ENCODE results near the gene GZMM. TPM values are rescaled to one million over a fixed set of nuclear protein-coding genes. Genes with fewer than 3 reads are reported as not detected.
A peak's percentile ranks its signal among the peaks of the same experiment; 100 is the strongest.

GZMM gene
- total RNA-seq, 1 experiment from 2014 or later: not detected

- H3K4me1 ChIP-seq (ENCODE audit: insufficient read depth, low read length): no peaks in the 10 kb centered on the region
- no peak overlapping the region for H3K4me2 ChIP-seq (ENCODE audit: low read length)
- DNase-seq (no peak), ATAC-seq (no peak)
- no peak for TF ChIP-seq EZH2phosphoT487 (IDR thresholded peaks at IDR 0.05; ENCODE audit: borderline replicate concordance, low read length)
- TF ChIP-seq EZH2 (IDR thresholded peaks at IDR 0.05; ENCODE audit: low read length, unreplicated experiment): no peak
- no peak for TF ChIP-seq CTCF (conservative IDR thresholded peaks at IDR 0.05; ENCODE audit: low read depth, low read length)
- CTCF ChIA-PET: no interaction called here
- no peaks in the 10 kb centered on the region for H3K9me3 ChIP-seq (ENCODE audit: low read length)
- intact Hi-C loops (cut with micrococcal nuclease): no loop called here
- H3K9me2 ChIP-seq (replicated peaks; ENCODE audit: low read length): no peaks in the 10 kb centered on the region
- H3K9ac ChIP-seq (ENCODE audit: low read length): no peak overlapping the region
- H3K27me3 ChIP-seq (ENCODE audit: low read length): no peaks in the 10 kb centered on the region
- H2AFZ ChIP-seq (ENCODE audit: low read length): no peak overlapping the region
- H3K4me3 ChIP-seq (ENCODE audit: low read length): no peak overlapping the region
- no peaks in the 10 kb centered on the region for H3K79me2 ChIP-seq (ENCODE audit: low read length)
- no peaks in the 10 kb centered on the region for H3F3A ChIP-seq (ENCODE audit: low read length, unreplicated experiment)
- H4K20me1 ChIP-seq (ENCODE audit: low read length): no peaks in the 10 kb centered on the region
- H3K27ac ChIP-seq (ENCODE audit: low read length): no peak overlapping the region
- BruUV-seq (replicated peaks): no TSS peak
- POLR2A ChIA-PET (ENCODE audit: unreplicated experiment): no interaction called here
- H3K36me3 ChIP-seq (ENCODE audit: low read depth, low read length): no peaks in the 10 kb centered on the region
Measured at GRCh38 chr19:519449-519865, 24.4 kb upstream of the GZMM start.

- TF ChIP-seq EZH2 (IDR thresholded peaks at IDR 0.05; ENCODE audit: low read length, unreplicated experiment): no peak
- no peak for TF ChIP-seq EZH2phosphoT487 (IDR thresholded peaks at IDR 0.05; ENCODE audit: borderline replicate concordance, low read length)
- no peak for TF ChIP-seq CTCF (conservative IDR thresholded peaks at IDR 0.05; ENCODE audit: low read depth, low read length)
- H3K9ac ChIP-seq (ENCODE audit: low read length): no peak overlapping the region
- no peak for DNase-seq
- H3K9me2 ChIP-seq (replicated peaks; ENCODE audit: low read length): no peaks in the 10 kb centered on the region
- ChIA-PET POLR2A (ENCODE audit: unreplicated experiment) (no interaction called here), CTCF (no interaction called here)
- no peaks in the 10 kb centered on the region for H3K79me2 ChIP-seq (ENCODE audit: low read length)
- BruUV-seq (replicated peaks): no TSS peak
- H3K4me2 ChIP-seq (ENCODE audit: low read length): no peak overlapping the region
- intact Hi-C loops (cut with micrococcal nuclease): no loop called here
- H3K9me3 ChIP-seq (ENCODE audit: low read length): no peaks in the 10 kb centered on the region
- no peak overlapping the region for H3K4me3 ChIP-seq (ENCODE audit: low read length)
- no peaks in the 10 kb centered on the region for H3F3A ChIP-seq (ENCODE audit: low read length, unreplicated experiment)
- no peak overlapping the region for H3K27ac ChIP-seq (ENCODE audit: low read length)
- H3K4me1 ChIP-seq (ENCODE audit: insufficient read depth, low read length): no peaks in the 10 kb centered on the region
- no peak overlapping the region for H2AFZ ChIP-seq (ENCODE audit: low read length)
- H3K36me3 ChIP-seq (ENCODE audit: low read depth, low read length): no peaks in the 10 kb centered on the region
- H4K20me1 ChIP-seq (ENCODE audit: low read length): no peaks in the 10 kb centered on the region
- H3K27me3 ChIP-seq (ENCODE audit: low read length): no peaks in the 10 kb centered on the region
- ATAC-seq: no peak
Measured at GRCh38 chr19:522726-523125, 21.1 kb upstream of the GZMM start.

GRCh38 chr19:524062-524674 lies 19.7 kb upstream of the GZMM start:
- Histone ChIP-seq H3K4me1 (ENCODE audit: insufficient read depth, low read length) (no peaks in the 10 kb centered on the region), H3K36me3 (ENCODE audit: low read depth, low read length) (no peaks in the 10 kb centered on the region), H3K4me3 (ENCODE audit: low read length) (no peak overlapping the region), H3K9me2 (replicated peaks; ENCODE audit: low read length) (no peaks in the 10 kb centered on the region), H3K9me3 (ENCODE audit: low read length) (no peaks in the 10 kb centered on the region), H3K27me3 (ENCODE audit: low read length) (no peaks in the 10 kb centered on the region), H3K27ac (ENCODE audit: low read length) (no peak overlapping the region), H2AFZ (ENCODE audit: low read length) (no peak overlapping the region), H4K20me1 (ENCODE audit: low read length) (no peaks in the 10 kb centered on the region), H3K4me2 (ENCODE audit: low read length) (no peak overlapping the region), H3K79me2 (ENCODE audit: low read length) (no peaks in the 10 kb centered on the region), H3K9ac (ENCODE audit: low read length) (no peak overlapping the region), H3F3A (ENCODE audit: low read length, unreplicated experiment) (no peaks in the 10 kb centered on the region)
- POLR2A ChIA-PET (ENCODE audit: unreplicated experiment): no interaction called here
- no TSS peak for BruUV-seq (replicated peaks)
- intact Hi-C loops (cut with micrococcal nuclease): no loop called here
- no peak for TF ChIP-seq EZH2phosphoT487 (IDR thresholded peaks at IDR 0.05; ENCODE audit: borderline replicate concordance, low read length)
- TF ChIP-seq CTCF (conservative IDR thresholded peaks at IDR 0.05; ENCODE audit: low read depth, low read length): no peak
- no peak for TF ChIP-seq EZH2 (IDR thresholded peaks at IDR 0.05; ENCODE audit: low read length, unreplicated experiment)
- peak; percentile 54 for ATAC-seq
- no peak for DNase-seq
- CTCF ChIA-PET: no interaction called here

Measured in PC-3 (cell line).